Osteoblast (primary cell): ENCODE data around the gene DYNC2H1. TPM values are rescaled to one million over a fixed set of nuclear protein-coding genes. Genes with fewer than 3 reads are reported as not detected.

Experiments used
- DNase-seq: peaks from one replicate; pipeline ENCODE4 v3.0.0; 2011; ENCODE audit warnings: low spot score, mixed read lengths; ENCODE audit not compliant: insufficient read length; ENCODE audit errors: missing footprints
- H2AFZ ChIP-seq: 2 replicates; pipeline ENCODE4 v1.6.0; 2011; ENCODE audit warnings: mild to moderate bottlenecking, low read length
- H3K27ac ChIP-seq: 2 replicates; pipeline ENCODE4 v1.5.1; 2011; ENCODE audit warnings: mild to moderate bottlenecking, low read depth, low read length, moderate library complexity
- H3K27me3 ChIP-seq: 2 replicates; pipeline ENCODE4 v1.6.0; 2012; ENCODE audit warnings: mild to moderate bottlenecking, control low read depth, inconsistent platforms, low read length, moderate library complexity; ENCODE audit not compliant: insufficient read depth
- H3K36me3 ChIP-seq: 2 replicates; pipeline ENCODE4 v1.5.1; 2011; ENCODE audit warnings: mild to moderate bottlenecking, low read length, control low read depth, moderate library complexity; ENCODE audit not compliant: insufficient read depth
- H3K4me1 ChIP-seq: 2 replicates; pipeline ENCODE4 v1.5.1; 2011; ENCODE audit warnings: mild to moderate bottlenecking, low read length, control low read depth, moderate library complexity; ENCODE audit not compliant: insufficient read depth
- H3K4me2 ChIP-seq: 2 replicates; pipeline ENCODE4 v1.6.0; 2011; ENCODE audit warnings: mild to moderate bottlenecking, low read length; ENCODE audit not compliant: insufficient read depth
- H3K4me3 ChIP-seq: fragments of 200-600 bp; sonication (generic); 3 replicates; pipeline ENCODE4 v1.5.1; 2012; ENCODE audit warnings: mild to moderate bottlenecking, low read length, inconsistent platforms; ENCODE audit not compliant: insufficient read depth
- H3K79me2 ChIP-seq: 2 replicates; pipeline ENCODE4 v1.6.0; 2012; ENCODE audit warnings: mild to moderate bottlenecking, low read length, control low read depth, inconsistent platforms; ENCODE audit not compliant: insufficient read depth
- H3K9me3 ChIP-seq: 2 replicates; pipeline ENCODE4 v1.5.1; 2011; ENCODE audit warnings: low read depth, low read length, control low read depth
- H4K20me1 ChIP-seq: 2 replicates; pipeline ENCODE4 v1.6.0; 2012; ENCODE audit warnings: mild to moderate bottlenecking, low read length, control low read depth; ENCODE audit not compliant: insufficient read depth
- total RNA-seq: library from RNA; depleted of rRNA; stranded (reverse); fragments of >200 nt; gene quantifications from 2 replicates; pipeline ENCODE4 v1.2.3, GENCODE V29; 2012
- TF ChIP-seq, protein P1 (sequence below): IDR thresholded peaks from 2 replicates; pipeline ENCODE4 v1.5.1; 2011; ENCODE audit warnings: mild to moderate bottlenecking, low read depth, low read length, moderate library complexity; ENCODE audit errors: extremely low read depth

Gene DYNC2H1
- total RNA-seq, 1 donor: 82.2 TPM

DNA sequence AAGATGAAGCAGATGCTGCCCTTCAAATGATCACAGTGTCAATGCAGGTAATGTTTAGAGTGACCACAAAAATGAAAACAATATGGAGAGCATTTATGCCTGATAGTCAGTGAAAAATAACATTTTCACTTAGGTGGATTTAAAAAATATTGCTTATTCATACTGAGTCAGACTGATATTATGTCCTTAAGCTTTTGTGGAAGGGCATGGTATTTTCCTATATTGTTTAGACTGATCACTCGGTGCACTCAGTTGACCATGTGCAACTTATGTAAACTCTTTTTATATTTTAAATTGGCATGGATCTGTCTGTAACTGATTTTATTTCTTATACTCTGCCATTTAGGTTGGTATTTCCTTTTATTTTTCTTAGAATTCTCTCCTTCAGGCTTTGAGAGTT, 106.6 kb downstream of the DYNC2H1 start:
- TF ChIP-seq, protein P1, sequence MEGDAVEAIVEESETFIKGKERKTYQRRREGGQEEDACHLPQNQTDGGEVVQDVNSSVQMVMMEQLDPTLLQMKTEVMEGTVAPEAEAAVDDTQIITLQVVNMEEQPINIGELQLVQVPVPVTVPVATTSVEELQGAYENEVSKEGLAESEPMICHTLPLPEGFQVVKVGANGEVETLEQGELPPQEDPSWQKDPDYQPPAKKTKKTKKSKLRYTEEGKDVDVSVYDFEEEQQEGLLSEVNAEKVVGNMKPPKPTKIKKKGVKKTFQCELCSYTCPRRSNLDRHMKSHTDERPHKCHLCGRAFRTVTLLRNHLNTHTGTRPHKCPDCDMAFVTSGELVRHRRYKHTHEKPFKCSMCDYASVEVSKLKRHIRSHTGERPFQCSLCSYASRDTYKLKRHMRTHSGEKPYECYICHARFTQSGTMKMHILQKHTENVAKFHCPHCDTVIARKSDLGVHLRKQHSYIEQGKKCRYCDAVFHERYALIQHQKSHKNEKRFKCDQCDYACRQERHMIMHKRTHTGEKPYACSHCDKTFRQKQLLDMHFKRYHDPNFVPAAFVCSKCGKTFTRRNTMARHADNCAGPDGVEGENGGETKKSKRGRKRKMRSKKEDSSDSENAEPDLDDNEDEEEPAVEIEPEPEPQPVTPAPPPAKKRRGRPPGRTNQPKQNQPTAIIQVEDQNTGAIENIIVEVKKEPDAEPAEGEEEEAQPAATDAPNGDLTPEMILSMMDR: no peak
- no peak overlapping the region for H3K4me3 ChIP-seq
- H3K79me2 ChIP-seq: no peaks in the 10 kb centered on the region
- no peaks in the 10 kb centered on the region for H4K20me1 ChIP-seq
- H2AFZ ChIP-seq: no peak overlapping the region
- no peaks in the 10 kb centered on the region for H3K9me3 ChIP-seq
- H3K4me1 ChIP-seq: peaks cover 4% of the 10 kb centered on the region
- DNase-seq: no peak
- no peak overlapping the region for H3K4me2 ChIP-seq
- no peaks in the 10 kb centered on the region for H3K27me3 ChIP-seq
- H3K36me3 ChIP-seq: no peaks in the 10 kb centered on the region
- H3K27ac ChIP-seq: no peak overlapping the region

DNA sequence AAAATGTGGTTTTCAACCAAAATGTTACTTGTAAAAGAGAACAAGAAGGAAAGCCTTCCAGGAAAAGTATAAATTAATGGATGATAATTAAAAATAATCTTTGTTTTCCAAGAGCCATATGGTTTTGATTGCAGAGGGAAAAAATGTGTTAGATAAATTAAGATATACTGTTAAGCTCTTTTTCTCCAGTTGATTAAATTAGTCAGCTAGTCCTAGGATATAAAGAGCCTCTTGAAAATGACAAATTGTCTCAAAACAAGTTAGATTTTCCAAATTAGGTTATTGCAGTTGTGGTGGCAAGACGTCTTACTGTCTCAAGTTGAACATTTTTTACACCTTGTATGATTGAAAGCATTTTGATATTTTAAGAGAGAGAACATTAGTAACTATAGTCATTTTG, 110.9 kb downstream of the DYNC2H1 start:
- Histone ChIP-seq H3K4me1 (peaks cover 4% of the 10 kb centered on the region), H3K9me3 (no peaks in the 10 kb centered on the region), H2AFZ (no peak overlapping the region), H3K36me3 (peaks cover 9% of the 10 kb centered on the region), H3K27me3 (no peaks in the 10 kb centered on the region), H3K27ac (no peak overlapping the region), H4K20me1 (no peaks in the 10 kb centered on the region), H3K79me2 (no peaks in the 10 kb centered on the region), H3K4me3 (no peak overlapping the region), H3K4me2 (no peak overlapping the region)
- DNase-seq: no peak
- TF ChIP-seq, protein P1: no peak

DNA sequence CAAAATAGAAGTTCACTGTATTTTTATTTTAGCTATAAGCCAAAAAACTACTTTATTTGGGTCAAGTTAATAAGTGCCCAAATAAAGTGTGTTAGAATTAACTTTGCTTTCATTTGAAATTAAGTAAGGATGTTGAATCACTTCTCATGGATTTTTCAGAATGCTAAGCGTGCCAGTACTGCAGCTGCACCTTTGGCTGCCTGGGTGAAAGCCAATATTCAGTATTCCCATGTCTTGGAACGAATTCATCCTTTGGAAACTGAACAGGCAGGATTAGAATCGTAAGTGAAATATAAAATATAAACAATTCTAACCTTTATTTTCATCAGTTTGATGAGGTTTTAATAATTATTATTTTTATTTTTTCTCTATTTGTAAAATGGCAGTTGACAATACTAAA, 113.6 kb downstream of the DYNC2H1 start:
- TF ChIP-seq, protein P1: no peak
- Histone ChIP-seq H2AFZ (no peak overlapping the region), H3K4me1 (no peaks in the 10 kb centered on the region), H3K27me3 (no peaks in the 10 kb centered on the region), H3K79me2 (no peaks in the 10 kb centered on the region), H3K4me3 (no peak overlapping the region), H3K9me3 (no peaks in the 10 kb centered on the region), H3K4me2 (no peak overlapping the region), H4K20me1 (no peaks in the 10 kb centered on the region), H3K27ac (no peak overlapping the region), H3K36me3 (peaks cover 9% of the 10 kb centered on the region)
- DNase-seq: peak; percentile 8

DNA sequence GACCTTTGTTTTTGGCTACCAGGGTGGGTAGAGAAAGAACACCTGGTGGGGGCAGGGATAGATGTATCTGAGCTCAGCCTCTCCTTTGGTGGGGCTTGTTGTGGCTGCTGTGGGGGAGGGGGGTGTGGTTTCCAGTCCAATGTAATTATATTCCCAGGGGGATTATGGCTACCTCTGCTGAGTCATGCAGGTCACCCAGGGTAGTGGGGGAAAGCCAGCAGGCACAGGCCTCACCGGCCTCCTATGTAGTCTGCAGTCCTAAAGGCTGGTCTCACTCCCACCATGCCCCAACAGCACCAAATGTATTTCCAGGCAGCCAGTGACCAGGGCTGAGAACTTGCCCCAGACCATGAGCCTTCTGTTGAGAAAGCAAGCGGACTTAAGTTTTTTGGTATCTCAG, 119.6 kb downstream of the DYNC2H1 start:
- Histone ChIP-seq H3K36me3 (peaks cover 2% of the 10 kb centered on the region), H2AFZ (no peak overlapping the region), H3K4me2 (no peak overlapping the region), H3K79me2 (peaks cover 9% of the 10 kb centered on the region), H4K20me1 (no peaks in the 10 kb centered on the region), H3K4me3 (no peak overlapping the region), H3K4me1 (no peaks in the 10 kb centered on the region), H3K27me3 (no peaks in the 10 kb centered on the region), H3K9me3 (no peaks in the 10 kb centered on the region), H3K27ac (no peak overlapping the region)
- DNase-seq: peak; percentile 51
- TF ChIP-seq, protein P1: no peak
